ENCODE data around the gene KLK4. TPM values are rescaled to one million over a fixed set of nuclear protein-coding genes. Genes with fewer than 3 reads are reported as not detected.
A peak's percentile ranks its signal among the peaks of the same experiment; 100 is the strongest.
"Not testable (repeated sequence)": the region's sequence is repeated elsewhere in the genome, so short reads cannot be mapped to it uniquely, and the experiment has no call there.

KLK4 gene
- polyA plus RNA-seq, 10 donors = not detected

DNA sequence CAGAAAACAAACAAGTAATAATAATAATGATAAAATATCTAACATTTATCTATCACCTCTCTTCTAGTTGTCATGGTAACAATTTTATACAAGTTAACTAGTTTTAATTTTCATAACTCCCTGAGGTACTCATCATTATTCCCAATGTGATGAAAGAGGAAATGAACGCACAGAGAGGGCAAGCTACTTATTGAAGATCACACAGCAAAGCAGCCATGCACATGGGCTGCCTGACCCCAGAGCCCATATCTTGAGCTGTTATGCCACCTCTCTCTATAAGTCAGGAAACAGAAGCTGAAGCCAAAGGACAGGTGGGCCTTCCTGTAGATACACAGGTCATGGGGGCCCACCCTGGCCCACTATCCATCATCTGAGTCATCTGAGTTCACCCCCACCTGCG lies 4.9 kb upstream of the KLK4 start:
- DNase-seq = no peak

GRCh38 chr19:50912727-50913716 lies 1.8 kb upstream of the KLK4 start:
- DNase-seq = no peak

DNA sequence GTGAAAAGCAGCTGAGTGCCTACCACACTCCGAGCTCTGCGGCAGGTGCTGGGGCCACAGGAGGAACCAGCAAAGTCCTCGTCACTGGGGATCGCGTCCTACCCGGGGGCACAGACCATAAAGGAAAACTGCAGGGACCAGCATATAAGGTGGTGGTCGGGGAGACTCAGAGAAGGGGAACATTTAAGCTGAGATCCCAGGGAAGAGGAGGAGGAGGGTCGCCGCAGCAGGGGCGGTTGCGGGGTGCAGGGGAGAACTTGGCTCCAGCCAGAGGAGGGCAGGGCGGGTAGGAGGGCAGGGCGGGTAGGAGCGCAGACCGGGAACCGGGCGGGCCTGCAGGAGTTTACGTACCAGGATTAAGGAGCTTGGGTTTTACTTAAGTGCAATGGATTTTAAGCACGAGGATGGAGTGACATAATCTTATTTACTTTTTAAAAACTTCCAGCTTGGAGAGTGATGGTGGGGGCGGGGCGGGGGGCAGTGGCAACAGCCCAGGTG lies 956 bp upstream of the KLK4 start:
- DNase-seq = no peak

- DNase-seq = no peak
These were observed 473 bp downstream of the KLK4 start for GRCh38 chr19:50910722-50911121.

GRCh38 chr19:50909240-50910070 lies 1.7 kb downstream of the KLK4 start:
- peak in 1 of 3 donors; percentile 9 for DNase-seq

DNA sequence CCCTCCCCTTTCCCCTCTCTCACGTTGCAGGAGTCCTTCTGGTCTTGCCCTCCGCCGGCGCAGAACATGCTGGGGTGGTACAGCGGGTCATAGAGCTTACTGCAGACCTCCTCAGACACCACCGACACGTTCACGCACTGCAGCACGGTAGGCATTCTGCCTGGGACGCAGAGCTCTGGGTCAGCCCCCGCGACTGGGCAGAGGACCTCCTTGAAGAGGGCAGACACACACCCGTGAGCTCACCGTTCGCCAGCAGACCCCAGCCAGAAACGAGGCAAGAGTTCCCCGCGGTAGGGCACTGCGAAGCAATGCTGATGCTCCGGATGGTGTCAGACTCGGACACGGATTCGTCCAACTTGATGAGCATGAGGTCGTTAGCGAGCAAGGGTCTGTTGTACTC lies 2.9 kb downstream of the KLK4 start:
- DNase-seq = no peak

GRCh38 chr19:50906217-50906616 lies 5.0 kb downstream of the KLK4 start:
- DNase-seq = no peak

GRCh38 chr19:50902640-50903039 lies 8.6 kb downstream of the KLK4 start:
- DNase-seq = no peak

DNA sequence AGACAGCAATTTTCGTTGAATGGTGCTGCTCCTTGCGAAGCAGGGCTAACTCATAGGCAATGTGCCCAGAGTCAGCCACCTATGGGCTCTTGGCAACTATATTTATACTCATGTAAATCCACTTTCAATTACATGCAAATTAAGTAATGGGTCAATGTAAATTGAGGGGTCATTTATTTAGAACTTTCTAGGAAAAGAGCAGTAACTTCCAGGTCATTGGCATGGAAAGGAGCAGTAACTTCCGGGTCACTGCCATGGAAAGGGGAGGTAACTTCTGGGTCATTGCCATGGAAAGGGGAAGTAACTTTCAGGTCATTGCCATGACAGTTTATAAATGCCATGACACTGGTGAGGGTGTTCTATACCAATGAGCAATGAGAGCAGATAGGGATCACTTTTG lies 11.6 kb downstream of the KLK4 start:
- no peak for DNase-seq

GRCh38 chr19:50898018-50898417 lies 13.2 kb downstream of the KLK4 start:
- no peak for DNase-seq

DNA sequence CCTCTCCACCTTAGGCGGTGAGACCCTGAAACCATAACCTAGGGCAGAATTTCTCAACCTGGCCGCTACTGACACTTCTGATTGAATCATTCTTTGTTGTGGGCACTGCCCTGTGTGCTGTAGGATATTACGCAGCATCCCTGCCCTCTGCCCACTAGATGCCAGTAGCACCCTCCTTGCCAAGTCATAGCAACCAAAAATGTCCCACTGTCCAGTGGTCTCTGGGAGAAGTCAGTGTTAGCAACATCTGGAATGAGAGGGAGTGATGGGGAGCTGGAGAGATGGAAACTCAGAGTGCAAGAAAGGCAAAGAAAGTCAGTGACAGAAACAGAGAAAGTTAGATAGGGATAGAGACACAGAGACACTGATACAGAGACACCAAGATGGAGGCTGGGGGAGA lies 13.6 kb downstream of the KLK4 start:
- DNase-seq = no peak

DNA sequence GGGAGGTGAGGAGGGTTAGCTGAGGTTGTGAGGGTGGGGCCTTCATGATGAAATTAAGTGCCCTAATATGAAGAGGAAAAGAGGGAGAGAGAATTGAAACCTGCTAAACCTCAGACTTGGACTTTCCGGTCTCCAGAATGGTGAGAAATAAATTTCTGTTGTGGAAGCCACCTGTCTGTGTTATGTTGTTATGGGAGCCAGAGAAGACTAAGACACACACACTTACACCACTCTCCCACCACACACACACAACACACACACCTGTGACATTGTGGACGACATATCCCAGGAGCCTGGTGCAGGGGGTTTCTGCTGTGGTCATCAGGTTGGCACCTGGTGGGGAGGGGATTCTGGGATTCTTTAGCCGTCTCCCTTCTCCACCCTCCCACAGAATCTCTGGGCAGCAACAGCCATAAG lies 14.0 kb downstream of the KLK4 start:
- no peak for DNase-seq

GRCh38 chr19:50896591-50897190 lies 14.5 kb downstream of the KLK4 start:
- no peak for DNase-seq

GRCh38 chr19:50896089-50896590 lies 15.1 kb downstream of the KLK4 start:
- DNase-seq = not testable (repeated sequence)

DNA sequence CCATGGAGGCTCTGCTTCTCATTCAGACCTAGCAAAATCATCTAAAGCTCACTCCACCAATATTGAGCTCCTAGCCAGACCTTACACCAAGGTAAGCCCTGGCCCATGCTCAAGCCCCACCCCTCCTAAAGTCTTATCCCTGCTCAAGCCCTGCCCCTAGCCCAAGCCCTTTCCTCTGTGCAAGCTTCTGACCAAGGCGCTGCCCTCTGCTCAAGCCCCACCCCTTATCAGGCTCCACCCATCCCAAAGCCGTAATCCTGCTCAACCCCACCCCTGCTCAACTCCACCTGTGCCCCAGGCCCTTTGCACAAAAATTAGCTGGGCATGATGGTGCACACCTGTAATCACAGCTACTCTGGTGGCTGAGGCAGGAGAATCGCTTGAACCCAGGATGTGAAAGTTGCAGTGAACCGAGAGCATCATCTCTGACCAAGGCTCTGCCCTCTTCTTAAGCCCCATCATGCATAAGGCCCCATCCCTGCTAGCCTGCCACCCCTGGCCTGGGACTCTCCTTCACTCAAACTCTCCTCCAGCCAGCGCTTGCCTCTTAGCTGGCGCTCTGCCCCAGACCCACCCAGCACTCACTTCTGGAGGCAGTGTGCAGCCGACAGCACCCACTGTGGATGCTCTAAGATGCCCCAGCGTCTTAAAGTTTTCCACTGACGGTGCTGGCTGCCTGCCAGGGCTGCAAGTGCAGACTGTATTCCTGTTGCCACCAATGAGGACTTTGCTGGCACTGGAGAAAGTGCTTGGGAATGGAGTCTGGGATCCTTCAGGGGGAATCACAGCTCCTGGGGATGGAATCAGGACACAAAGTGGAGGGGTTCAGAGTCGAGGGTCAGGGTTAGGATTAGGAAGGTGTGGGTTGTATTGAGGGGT lies 16.5 kb downstream of the KLK4 start:
- DNase-seq = no peak

DNA sequence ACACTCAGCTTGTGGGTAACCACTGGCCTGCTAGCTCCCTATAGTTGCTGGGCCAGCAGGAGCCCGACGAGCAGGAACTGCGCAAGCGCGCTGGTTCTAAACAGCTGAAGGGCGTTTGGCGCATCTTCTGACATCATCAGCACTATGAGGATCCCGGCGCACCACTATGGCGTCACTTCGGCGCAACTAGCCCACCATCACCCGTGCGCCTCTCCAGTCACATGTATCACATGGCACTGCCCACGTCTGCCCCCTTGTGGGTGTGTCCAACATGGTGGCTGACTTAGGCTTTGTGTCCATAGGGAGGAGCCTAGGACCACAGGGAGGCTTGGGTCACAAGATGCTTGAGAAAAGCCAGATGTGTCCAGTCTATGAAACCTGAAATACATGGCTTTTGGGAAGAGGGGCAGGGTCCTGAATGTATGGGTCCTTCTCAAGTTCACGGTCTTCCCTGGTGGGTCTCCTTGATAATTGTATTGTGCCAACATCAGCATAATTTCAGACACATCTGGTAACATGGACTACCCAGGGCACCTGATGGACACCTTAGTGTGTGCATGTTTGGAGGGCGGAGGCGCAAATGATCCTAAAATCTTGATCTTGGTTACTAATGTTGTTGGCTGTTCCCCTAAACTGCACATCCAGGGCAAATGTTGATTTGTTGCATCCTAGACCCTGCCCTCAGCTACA lies 18.0 kb downstream of the KLK4 start:
- DNase-seq = no peak

- no peak for DNase-seq
These were observed 20.0 kb downstream of the KLK4 start for GRCh38 chr19:50891253-50891625.

DNA sequence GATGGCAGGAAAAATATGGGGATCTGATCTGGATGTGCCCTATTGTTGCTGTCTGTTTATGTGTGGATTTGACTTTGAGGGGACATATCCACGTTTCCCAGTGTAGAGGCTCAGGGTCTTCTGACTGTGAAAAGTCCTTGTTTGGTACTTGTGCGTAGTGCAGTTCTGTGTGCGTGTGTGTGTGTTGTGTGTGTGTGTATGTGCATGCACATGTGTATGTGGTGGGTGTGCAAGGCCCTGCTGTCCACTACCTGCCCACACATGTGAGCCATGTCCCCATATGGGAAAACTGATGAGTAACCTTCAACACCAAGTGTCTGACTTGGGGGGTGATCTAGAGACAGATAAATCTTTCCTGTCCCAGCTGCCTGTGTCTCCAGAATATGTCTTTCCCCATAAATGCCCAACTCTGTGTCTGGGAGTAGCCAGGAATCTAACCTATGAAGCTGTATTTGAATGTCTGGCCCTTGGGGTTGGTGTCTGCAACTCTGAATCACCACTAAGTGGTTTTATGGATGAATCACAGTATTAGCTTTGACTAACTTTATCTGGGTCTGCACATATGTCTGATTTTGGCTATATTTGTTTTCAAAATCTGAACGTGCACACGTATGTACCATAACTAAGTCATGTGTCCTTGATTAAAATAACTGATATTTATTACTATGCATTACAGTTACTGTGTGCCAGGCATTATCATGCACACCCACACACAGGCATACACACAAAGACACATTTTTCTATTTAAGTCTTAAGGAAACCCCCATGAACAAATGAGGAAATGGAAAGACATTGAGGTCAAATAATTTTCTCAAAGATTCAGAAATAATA lies 20.6 kb downstream of the KLK4 start:
- DNase-seq = no peak

DNA sequence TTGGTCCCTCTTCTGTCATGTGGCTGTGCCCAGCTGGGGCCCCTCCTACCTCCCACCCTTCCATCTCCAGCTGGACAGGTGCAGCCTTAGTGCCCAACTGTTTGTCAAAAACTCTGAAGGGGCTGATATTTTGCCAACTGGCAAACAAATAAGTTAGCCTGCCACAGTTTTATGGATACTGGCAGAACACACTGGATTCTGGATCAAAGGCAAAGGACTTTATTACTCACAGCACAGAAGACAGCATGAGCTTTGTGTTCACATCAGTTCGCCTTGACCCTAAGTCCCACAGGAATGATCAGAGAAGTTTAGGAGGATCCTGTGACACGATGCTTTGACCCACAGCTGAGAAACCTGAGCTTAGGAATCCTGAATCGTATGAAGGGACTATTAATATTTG lies 21.6 kb downstream of the KLK4 start:
- DNase-seq = no peak
